Measurements from ENCODE around the gene ARNT2.
A peak's percentile ranks its signal among the peaks of the same experiment; 100 is the strongest.

ARNT2 gene

DNA sequence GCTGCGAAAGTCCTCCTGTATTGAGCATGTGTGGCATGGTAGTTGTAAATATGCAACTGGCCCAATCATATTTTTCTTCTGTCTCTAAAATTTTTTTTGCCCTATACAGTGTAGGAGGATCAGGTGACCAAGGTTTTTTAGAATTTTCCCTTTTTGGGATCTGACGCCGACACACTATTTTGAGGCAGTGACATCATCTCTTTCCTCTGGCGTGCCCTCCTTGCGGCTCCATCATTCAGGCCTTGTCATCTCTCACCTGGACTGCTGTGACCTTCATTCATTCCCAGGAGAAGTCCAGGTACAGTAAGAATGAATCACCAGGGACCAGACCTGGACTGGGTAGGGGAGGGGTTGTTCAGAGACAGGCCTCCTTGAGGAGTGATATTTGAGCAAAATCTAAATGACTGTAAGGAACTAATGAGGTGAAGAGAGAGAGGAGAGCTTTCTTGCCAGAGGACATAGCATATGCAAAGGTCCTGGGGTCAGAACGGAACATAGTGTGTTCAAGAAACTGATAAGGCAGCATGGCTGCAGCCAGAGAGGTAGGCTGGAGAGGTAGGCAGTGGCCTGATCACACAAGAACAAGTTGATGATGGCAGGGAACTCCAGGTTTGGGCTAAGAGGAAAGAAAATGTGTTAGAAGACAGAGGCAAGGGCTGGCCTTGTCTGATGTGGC lies 38.7 kb downstream of the ARNT2 start:
- DNase-seq (ENCODE audit: low read depth), result no peak

DNA sequence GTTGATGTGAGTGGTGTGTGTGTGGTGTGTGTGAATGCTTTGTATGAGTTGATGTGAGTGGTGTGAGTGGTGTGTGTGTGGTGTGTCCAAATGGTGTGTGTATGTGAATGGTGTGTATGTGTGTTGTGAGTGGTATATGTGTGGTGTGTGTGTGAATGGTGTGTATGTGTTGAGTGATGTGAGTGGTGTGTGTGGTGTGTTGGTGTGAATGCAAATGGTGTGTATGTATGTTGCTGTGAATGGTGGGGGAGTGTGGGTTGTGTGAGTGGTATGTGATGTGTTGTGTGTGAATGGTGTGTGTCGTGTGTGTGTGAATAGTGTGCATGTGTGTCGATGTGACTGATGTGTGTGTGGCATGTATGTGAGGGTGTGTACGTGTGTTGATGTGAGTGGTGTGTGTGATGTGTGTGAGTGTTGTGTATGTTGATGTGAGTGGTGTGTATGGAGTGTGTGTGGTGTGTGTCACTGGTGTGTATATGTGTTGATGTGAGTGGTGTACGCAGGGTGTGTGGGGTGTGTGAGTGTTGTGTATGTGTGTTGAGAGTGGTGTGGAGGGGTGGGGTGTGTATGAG lies 40.6 kb downstream of the ARNT2 start:
- no peak for DNase-seq (ENCODE audit: low read depth)

DNA sequence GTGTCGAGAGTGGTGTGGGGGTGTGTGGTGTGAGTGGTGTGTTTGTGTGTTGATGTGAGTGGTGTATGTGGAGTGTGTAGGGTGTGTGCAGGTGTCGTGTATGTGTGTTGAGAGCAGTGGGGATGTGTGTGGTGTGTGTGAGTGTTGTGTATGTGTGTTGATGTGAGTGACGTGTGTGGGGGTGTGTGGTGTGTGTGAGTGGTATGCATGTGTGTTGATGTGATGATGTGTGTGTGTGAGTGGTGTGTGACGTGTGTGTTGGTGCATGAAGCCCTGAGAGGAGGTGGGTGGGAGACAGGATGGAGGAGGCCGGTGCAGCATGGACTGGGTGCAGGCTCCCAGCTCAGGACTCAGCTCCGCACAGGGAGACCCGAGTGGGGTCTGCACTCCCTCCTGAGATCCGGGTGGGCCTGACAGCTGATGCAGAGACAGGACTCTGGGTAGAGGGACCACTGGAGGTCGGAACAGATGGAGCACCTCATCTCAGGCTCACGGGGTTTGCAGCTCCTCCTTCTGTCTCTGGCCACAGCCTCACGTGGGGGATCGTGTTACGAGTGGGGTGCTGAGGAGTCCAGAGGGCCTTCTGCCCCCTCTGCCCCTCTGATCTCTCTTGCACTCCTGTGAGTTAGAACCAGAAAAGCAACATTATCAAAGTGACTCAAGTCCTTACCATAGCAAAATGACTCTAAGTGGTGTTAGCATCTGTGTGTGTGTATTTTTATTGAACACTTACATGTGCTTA lies 41.3 kb downstream of the ARNT2 start:
- no peak for DNase-seq (ENCODE audit: low read depth)

DNA sequence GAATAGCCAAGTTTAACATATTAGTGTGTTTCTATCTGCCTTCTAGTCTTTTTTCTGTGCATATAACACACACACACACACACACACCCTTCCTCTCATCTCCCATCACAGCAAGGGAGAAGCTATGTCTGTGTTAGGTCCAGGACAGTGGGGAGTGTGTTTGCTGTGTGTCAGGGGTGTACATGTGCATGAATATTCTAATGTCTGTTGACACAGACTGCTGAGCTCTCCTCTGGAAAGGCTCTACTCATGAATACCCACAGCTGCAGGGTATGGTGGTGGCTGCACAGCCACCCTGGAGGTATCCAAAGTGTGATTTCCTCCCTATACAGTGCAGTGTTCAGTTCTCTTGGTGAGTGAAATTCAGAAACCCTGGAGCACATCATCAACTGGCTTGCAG lies 42.9 kb downstream of the ARNT2 start:
- no peak for DNase-seq (ENCODE audit: low read depth)

DNA sequence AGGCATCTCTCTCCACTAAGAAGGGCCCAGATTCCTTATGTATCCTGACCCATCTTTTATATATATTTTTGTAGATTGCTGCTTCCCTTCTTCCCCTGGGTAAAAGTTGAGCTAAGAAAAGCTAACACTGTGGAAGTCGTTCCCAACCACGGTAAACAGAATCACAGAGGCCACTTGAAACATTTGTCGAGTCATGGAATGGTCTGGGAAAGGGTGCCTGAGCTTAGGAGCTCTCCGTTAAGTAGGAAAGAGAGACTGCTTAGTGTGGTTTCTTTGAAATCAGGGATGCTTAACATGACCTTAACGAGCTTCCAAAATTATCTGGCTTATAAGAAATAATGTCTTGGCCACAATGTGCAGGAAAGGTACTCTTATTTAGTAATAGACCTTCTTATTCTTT lies 45.6 kb downstream of the ARNT2 start:
- DNase-seq (ENCODE audit: low read depth), result no peak

DNA sequence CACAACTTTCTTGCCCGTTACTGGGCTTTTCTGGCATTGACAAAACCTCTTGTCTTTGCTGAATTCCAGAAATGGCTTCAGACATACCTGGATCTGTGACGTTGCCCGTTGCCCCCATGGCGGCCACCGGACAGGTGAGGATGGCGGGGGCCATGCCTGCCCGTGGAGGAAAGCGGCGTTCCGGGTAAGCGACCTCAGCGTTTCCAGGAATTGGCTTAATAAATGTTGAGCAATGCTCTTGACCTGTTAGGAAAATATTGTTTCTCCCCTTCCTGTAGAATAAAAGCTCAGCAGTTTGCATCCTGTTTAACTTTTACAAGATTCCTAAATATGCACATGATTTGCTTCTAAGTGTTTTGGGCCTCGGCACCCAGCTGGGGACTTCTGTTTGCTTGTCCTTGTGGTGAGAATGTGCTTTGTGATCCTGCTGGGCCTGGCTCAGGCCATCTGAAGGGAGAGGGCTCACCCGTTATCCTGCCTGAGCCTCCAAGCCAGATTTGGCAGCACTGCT lies 46.7 kb downstream of the ARNT2 start:
- DNase-seq (ENCODE audit: low read depth), result no peak

DNA sequence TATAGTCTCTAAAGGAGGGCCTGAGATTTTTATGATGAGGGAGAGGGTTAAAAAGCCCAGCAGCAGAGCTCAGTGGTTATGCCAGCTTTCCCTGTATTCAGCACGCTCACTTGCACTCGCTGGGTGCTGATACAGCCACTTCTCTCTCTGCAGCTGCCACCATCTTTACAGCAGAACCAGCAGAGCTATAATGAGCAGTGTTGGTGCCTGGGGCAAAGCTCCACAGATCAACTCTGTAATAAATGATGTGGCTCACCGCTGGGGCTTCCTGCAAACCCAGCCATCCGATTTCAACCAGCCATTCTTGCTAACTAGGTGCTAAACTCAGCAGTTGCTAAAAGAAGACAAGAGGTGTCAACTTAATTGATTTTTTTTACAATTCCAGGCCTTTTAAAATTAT lies 48.0 kb downstream of the ARNT2 start:
- DNase-seq (ENCODE audit: low read depth), result no peak

DNA sequence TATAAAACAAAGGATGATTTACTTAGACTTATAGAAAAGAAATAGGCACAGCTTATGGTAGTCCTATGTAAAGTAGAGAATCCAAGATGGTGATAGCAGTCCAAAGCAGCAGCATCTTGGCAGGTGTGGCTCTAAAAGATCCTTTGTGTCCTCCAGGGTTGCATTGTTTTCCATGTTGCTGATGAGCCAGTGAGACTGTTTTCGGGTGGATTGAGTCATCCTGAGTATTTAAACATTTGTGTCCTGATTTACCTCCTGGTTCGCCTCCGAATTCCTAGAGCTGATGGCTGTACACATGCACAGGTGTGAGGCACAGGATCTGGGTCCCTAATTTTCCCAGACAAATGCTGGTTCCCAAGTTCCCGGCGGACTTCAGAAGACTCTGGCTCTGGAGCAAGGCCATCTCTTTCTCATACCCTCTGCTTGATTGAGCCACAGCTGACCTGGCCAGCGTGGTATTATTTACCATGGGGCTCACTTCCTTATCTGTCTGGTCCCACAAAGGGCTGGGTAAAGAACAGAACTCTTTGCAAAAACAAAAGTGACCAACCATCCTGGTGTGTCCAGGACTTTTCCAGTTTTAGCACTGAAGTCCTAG lies 51.0 kb downstream of the ARNT2 start:
- DNase-seq (ENCODE audit: low read depth), result no peak

DNA sequence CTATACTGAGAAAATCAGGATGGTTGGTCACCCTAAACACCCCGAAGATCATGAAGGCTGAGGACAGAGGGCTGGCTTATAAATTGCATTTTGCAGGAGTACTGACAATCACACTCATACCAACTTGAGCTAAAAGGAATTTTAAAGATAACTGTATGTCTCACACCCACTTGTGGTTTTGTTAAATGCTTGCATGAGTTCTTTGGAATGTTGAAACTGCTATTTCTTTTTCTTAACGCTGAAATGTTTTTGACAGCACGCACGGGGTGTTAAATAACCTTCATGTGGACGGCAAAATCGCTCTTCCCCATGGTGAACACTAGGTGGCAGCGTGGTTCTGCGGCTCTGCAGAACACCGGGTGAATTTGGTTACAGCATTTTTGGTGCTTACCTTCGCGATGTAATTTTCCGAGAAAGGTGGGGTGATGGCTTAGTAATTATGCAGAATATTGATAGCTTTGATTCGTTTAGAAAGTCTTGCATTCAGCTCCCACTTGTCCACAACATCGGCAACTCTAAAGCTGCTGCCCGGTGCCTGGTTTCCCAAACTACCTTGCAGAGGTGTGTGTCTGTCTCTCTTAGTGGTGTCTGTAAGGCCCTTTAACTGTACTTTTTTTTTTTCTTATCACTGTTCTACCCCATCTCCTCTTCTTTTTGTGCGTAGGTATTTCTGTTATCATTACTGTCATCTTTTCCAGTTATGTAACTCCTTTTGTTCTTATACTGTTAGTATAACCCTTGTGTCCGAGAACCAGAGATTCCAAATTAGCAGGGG lies 51.7 kb downstream of the ARNT2 start:
- peak; percentile 20 for DNase-seq (ENCODE audit: low read depth)

DNA sequence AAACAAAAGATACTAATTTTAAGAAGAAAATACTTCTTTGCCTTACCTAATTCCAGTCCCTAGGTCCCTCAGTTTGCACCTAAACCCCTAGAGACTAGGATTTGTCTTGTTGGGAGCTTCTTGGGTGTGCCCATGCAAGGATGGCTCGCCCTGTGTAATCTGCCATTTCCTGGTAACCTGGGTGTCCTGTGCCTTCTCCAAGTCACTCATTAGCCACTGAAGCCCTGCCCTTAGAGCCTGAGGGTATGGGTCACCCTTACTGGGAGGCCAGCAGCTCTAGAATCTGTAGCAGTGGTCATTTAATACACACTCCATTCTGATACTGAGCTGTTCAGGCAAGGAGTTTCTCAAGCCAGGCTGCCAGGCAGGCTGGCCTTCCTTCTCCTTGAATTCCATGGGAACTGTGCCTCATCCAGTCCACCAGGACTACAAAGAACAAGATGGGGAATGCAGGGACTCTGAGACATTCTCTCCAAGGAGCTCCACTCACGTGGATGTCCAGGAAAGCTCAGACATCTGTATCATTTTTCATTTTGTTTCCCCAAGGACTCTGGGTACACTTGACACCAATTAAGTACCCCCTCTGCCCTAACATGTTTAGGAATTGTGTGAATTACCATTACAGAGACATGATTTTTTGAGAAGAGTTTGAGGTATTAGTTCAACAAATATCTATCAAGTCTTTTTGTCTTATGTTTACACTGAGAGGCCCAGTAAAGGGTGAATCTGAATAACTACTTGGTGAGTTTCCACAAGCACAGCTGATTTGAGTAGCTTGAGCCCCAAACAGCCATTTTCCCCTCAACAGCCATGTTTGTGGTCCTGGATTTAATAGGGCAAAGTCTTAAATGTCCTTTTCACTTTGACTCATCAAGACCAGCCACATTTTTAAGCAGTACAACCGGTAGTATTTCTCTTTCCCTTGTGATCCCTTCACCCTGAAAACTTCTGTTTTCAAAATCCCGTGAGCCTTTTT lies 52.6 kb downstream of the ARNT2 start:
- no peak for DNase-seq (ENCODE audit: low read depth)

DNA sequence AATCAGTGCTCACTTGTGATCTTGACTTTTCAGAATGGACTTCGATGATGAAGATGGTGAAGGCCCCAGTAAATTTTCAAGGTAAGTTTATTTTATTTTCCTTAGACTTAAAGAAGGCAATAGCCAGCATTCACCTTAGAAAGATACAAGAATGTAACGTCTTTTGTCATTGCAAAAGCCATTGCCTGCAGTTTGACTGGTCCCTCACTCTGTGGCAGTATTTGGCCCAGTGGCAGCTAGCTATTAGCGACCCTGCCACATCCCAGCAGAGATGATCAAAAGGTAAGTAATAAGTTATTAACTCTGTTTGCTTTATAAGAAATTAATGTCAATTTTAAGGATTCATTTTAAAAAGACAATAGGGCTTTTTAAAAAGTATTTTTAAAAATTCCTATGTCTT lies 53.7 kb downstream of the ARNT2 start:
- no peak for DNase-seq (ENCODE audit: low read depth)

DNA sequence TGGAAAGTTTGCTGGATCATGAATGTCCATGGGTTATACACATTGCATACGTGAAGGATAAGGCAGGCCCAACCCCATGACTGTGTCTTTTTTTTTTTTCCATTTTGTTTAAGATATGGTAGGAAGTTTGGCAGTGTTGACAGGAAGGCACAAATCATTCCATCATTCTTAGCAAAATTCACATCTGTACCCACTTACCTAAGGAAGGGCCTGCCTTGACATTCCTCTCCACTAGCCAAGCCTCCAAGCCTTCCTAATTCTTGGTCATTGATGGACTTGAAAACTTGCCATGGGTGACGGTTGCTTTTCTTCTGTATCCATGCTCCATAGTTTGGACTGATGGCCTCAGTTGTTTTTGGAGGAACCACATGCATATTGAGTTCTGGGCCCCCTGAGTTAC lies 54.4 kb downstream of the ARNT2 start:
- DNase-seq (ENCODE audit: low read depth), result no peak

DNA sequence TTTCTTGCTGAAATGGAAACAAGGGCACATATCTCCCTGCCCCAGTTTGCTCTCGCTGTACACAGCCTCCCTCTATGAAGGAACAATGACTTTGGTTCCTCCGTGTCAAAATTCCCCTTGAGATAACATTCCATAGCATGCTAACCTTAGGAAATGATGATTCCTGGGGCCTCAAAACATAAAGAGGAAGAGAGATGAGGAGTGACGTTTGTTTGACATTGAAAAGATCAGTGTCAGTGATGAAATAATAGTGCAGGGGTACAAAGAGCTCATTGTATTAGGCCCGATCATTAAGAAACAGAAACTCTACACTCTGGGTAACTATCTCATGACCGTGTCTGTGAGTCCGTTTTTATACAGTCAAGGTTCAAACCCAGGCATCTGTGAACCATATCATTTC lies 55.2 kb downstream of the ARNT2 start:
- DNase-seq (ENCODE audit: low read depth), result no peak

DNA sequence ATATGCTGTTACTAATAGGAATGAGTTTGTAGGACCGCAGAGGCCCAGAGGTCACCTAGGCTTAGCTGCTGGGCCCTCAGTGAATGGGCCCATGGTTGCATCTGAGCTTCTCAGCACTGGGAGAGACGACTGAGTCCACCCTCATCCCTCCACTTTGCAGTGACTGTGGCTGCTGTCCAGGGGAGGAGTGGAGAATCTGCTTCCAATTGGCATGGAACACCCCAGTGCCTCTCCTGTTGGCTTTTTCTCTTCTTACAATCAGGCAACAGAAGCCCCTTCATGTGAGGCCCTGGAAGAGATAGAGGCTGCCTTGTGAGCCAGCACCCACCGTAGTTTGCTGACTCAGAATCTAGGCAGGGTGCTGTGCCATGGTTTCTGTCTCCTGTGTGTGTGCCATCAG lies 55.6 kb downstream of the ARNT2 start:
- no peak for DNase-seq (ENCODE audit: low read depth)

DNA sequence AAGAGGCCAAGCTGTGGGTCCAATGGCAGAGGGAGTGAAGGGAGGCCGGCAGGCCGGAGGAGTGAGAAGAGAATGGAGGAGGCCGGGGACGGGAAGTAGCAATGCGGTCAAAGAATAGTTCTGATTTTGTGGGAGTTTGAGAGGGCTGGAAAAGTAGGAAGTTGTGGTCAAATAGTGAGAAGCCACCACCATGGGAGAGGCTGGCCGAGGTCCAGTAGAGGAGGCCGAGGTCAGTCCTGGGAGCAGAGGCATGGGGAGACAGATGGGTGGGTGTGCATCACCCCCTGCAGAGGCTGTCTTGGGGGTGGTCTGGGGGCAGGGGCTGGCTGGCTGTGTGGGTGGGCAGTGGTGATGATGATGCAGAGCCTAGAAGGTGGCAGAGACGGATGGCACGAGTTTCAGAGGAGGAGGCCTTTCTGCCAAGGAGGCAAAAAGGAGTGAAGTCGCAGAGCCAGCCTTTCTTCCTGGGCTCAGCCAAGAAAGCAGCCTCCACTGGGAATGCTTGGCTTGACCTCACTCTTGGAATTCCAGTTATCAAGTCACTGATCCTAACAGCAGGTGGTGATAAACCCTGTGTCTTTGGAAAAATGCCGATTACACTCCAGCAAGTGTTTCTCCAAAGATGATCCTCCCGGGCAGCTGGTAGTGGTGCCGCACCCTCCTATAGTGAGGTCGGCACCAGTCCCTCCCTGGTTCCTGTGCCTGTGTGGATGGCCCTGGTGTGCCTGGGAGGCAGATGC lies 57.3 kb downstream of the ARNT2 start:
- DNase-seq (ENCODE audit: low read depth), result no peak

DNA sequence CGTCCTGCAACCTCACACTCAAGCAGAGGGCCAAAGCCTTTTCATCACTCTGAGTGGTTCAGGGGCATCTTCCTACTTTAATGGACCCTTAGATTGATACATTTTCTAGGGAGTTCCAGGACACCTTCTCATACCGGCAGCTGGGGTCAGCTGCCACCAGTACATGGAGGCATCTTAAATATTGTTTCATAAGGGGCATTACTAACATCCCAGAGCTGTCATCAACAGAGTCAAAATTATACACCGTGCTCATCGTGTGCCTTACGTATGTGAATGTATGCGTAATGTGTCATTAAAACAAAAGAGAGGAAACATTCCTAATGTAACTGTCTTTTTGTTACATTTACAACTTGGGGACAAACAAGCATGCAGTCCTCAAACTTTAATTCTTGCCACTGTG lies 57.9 kb downstream of the ARNT2 start:
- no peak for DNase-seq (ENCODE audit: low read depth)

DNA sequence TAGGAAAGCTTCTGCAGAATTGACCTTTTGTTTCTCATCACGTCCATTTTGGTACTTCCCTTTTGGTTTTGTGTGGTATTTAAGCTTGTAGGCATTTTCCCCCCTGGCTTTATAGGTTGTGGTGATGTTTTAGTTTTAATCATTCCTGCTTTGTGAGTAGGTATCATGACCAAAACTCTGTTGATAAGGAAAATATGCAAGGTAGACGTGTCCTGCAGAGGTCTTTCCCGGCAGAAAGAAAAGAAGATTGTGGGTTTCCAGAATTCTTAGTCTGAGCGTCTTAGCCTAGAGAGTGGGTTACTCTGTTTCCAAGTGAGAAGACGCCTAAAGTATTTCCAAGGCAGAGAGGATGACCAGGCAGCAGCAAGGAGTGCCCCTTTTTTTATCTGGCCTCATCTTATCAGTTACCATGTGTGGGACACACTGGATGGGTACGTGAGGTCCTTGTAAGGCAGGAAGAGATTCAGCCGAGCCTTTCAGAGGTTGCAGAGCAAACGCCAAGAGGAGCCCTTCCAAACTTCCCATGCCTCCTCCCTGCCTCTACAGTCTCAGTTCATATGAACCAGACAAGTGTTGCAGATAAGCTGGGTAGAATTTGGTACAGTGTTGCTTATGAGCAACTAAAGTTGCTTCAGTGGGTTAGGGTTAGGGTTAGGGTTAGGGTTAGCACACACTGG lies 58.8 kb downstream of the ARNT2 start:
- no peak for DNase-seq (ENCODE audit: low read depth)

DNA sequence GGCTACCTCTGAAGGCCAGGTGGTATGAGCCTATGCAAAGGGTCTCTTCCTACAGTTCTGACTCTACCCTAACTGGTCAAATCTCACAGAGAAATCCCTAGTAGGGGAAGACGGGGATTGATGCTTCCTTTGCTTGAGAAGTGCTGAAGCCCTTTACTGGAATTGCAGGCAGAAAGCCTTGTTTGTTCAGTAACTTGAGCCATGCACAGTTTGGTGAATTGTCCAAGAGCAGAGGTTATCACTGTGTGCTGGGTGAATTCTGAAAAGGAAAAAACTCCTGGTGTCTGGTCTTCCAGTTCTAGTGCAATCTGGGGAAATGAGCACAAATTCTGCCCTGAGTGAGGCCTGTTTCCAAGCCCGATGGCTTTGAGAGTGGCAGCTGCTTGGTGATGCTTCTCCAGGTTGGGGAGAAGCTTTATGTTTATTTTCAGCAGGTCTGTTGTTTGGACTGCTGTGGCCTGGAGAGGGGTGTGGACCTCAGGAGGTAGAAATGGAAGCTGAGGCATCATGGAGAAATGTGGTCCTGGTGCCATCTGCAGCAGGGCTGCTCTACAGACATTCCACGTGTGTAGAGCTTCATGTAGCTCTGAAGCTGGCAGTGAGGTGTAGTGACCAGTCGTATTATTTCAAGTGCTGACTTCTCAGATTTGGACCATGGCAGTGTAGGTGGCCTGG lies 60.9 kb downstream of the ARNT2 start:
- DNase-seq (ENCODE audit: low read depth), result no peak

DNA sequence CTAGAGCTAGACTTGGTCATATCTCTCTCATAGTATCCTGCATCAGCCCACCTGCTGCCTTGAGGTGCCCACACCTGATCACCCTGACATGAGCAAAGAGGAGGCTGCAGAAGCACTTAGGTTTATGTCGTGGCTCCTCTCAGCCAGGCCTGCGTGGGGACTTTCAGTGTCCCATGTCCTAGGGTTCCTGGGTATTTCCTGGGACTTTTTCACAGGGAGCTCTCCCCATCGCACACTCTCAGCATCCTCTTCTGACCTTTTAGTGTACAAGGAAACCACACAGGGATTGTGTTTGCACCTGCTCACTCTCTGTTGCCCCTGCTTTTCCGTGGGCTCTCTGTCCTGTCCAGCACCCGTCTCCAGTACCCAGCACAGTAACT lies 61.4 kb downstream of the ARNT2 start:
- DNase-seq (ENCODE audit: low read depth), result no peak

Measured in stimulated activated CD8-positive, alpha-beta memory T cell treated with anti-CD3 and anti-CD28 coated beads, Interleukin-4, amount 100 ng/mL, for 24 hours (primary cell).